Measurements from ENCODE around the gene BIRC7.
"Not testable (repeated sequence)": the region's sequence is repeated elsewhere in the genome, so short reads cannot be mapped to it uniquely, and the experiment has no call there.

Gene BIRC7

DNA sequence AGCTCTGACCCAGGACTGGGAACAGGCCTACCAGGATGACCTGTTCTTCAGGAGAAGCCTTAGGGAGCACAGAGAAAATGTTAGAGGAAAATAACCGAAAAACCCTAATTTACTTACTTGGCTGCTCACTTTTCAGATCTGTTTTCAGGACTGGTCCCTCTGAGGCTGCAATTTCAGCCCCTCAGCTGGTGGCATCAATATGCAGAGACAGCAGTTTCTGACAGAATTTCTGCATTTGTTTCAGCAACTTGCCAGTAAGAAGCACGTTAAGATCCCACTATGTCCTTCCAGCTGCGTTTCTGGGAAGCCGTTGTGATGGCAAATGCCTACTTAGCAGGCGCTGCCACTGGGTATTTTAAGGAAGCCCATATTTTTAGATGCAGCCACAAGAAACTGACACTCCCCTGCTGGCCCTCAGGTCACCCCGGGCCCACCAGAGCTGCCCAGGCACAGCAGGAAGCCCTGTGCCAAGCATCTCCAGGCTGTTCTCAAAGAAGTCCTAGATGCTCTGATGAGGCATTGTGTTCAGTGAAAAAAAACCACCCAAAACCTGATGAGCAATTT is 27.3 kb upstream of the BIRC7 start:
- DNase-seq, result no peak

DNA sequence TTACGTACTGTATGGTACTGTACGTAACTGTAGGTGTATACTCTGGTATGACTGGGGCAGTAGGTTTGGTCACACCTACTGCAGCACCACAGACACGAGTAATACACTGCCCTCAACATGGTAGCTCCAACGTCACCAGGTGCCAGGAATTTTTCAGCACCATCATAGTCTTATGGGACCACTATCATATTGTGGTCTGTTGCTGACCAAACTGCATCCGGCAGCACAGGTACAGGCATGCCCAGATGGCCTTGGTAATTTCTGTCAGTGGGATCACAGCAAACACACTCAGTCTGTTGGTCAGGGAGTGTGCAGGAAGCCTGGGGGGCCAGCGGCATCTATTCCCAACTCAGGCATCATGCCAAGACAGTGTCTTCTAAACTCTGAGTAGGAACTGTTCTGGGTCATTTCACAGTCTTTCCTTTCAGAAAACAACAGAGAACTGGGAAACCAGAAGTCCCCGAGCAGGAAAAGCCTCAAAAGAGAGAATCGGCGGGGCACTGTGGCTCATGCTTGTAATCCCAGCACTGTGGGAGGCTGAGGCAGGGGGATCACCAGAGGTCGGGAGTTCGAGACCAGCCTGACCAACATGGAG is 25.6 kb upstream of the BIRC7 start:
- no peak for DNase-seq

DNA sequence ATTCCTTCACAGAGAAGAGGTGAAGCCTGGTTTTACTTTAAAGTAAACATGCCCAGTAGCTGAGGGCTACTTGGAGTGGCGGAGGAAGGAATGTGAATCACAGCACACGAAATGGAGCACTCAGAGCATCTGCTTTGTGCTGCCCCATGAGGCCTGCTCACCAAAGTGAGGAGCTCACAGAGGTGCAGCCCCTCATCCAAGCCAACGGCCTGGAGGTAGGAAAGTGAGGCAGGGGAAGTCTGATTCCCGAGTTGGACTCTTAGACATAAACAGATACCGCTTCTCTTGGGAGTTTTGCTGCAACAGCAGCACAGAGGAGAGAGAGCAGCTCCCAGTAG is 23.3 kb upstream of the BIRC7 start:
- DNase-seq, result no peak

DNA sequence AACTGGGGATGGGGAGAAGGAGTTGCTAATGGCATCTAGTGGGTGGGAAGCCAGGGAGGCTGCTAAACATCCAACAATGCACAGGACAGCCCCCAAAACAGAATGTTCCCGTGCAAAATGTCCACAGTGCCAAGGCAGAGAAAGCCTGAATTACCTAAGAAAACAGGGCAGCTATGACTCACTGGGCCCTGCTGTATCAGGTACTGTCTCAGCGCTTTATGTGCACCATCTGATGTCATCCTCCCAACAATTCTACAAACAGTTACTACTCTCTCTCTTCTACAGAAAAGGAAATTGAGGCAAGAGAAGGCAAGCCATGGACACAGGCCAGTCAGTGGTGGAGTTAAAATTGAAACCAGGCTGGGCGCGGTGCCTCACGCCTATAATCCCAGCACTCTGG is 22.9 kb upstream of the BIRC7 start:
- DNase-seq, result no peak

DNA sequence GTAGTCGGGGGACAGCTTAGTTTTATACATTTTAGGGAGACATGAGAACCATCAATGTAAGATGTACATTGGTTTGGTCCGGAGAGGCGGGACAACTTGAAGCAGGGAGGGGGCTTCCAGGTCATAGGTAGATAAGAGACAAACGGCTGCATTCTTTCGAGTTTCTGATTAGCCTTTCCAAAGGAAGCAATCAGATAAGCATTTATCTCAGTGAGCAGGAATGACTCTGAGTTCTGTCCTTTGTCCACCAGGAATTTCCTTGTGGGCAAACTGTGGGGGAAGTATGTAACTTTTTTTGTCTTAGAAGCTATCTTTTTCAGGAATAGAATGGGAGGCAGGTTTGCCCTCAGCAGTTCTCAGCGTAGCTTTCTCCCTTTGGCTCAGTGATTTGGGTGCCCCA is 21.2 kb upstream of the BIRC7 start:
- no peak for DNase-seq

DNA sequence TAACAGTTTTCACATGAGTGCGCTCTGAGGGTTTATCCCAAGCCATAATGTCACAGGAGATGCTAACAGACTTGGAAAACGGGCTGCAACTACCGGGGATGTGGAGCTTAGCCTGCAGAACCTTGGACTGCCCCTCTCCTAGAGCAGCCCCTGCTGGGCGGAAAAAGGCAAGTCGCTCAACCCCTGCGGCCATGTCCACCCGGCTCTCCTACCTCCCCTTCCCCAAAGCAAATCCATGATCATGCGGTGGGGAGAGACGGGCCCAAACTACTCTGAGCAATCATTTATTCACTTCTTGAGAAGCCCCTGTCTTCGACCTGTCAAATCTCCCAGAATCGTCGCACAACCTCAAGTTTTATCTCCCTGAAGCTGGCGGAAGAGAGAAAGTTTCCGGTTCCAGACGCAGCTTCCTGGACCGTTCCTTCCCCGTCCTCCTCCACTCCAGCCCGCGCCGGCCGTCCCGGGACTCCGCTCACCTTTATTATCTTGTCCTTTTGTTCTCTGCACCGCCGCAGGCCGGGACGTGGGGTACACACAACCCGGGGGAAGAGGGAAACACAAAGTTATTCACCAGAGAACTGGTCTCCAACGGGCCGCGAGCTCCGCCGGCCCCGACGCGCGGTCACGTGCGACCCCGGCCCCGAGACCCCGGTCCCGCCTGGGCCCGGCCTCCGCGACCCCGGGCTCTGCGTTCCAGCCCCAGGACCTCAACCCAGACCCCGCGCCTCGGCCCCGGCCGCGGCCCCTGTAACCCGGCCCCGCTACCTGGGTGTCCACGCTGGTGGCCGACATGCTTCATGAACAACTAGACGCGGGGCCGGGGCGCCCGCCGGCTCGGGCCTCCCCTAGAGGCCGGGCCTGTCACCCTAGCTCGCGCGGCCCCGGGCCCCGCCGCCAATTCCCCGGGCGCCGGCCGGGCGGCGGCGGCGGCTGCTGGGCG is 20.3 kb upstream of the BIRC7 start:
- no peak for DNase-seq

DNA sequence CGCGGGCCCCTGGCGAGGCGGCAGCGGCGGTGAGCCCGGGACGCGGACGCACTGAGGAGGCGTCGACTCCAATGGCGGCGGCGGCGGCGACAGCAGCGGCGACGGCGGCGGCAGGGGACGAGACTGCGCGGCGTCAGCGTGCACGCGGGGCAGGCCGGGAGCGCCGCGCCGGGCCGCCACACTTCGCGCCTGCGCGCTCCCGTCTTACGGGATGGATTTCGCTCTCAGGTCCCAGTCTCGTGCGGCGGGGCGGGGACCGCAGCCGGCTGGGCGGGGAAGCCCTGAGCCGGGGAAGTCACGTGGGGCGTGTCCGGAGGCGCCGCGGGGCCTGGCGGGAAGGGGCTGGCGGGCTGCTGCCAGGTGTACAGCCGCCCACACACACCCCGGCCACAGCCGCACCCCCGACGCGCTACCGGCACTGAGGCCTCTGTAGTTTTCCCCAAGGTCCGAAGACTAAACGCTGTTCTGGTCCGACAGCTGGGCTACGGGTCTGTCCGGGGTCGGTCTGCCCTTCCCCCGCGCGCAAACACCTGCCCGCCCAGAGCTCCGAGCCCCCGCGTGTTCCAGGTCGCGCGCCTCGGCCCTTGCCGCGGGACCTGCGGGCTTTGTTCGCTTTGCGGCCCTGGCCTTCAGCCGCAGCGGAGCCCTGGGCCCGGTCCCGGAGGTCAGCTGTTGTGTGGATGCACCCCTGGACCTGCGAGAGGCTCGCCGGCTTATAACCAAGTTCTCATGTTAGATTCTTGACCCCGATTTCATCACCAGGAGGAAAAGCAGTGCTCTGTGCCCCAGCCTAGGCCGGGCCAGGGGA is 19.5 kb upstream of the BIRC7 start, which contains the start of gene YTHDF1:
Gene YTHDF1, minus strand, starts transcription at position 91 of the 808 bp plus-strand sequence. CDS start 239 bp downstream, outside the sequence.
- DNase-seq, result peak; percentile 96

DNA sequence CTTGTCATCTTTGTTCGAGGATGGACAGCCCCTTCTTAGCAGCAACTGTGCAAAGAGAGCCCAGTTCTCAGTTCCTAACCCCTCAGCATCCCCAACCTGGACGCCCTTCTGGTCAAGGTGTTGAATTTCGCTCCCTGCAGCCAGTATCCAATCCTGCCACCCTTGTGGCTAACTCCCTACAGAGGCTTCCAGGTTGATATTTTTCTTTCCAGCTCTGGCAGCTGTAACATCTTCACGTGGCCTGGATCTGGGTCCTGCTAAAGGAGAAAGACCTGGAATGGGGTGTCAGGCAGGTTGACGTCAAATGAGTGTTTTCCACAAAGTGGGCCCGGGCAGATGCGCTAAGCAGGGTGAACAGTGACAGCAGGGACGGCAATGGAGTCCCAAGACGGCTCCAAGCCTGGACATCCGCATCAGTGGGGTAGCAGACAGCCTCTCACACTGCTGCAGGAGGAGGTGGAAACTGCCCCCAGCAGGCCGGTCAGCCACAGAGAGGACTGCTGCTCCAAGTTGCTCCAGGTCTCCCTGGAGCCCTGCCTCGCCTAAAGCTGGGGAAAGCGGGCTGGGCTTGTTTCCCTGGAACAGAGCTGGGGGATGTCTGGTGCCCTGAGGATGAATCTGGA is 18.7 kb upstream of the BIRC7 start:
- DNase-seq, result no peak

DNA sequence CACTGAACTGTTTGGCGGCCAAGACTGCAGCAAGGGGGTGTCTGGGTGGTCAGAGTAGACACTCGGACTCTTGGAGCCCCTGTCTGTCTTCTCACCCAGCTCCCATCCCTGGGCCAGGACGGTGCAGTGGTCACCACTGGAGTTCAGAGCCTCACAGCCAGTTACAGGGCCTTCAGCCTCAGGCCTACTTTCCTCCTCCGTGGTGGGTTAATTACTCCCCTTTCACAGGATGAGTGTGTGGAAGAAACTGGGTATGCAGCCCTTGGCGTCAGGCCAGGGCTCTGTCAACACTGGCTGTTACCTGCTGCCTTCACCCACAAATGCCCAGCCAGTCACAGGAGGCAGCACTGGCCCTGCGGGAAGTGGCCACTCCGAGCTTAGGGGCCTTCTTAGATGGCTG is 18.0 kb upstream of the BIRC7 start:
- no peak for DNase-seq

DNA sequence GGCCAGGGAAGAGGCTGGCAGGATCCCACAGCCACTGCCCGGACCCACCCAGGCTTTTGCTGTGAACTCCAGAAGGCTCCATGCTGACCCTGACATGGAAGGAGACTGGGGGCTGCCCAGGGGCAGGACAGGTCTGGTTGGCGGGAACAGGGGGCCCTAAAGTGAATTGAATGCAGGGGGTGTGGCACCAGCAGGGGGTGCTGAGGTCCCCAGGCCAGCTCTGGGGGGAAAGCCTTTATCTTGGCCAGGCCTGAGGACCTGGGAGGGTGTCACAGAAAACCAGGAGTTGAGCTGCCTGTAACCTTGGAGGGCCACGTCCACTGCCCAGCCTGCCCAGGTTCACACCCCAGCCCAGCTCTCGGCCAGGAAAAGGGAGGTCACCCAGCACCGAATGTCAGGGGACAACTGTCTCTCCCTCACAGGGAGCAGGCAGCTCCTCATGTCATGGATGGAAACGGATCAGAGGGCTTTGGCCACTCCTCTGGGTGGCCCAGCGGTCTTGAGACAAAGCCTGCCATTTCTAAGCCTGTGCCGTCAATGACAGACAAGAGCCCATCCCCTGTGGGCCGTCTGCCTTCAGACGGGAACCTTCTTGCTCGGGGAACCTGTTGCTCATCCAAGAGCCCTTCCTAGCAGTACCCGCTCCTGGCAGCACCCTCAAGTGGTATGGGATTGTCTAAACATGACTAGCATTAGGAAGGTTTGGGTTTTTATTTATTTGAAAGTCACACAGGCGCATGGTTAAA is 16.8 kb upstream of the BIRC7 start:
- no peak for DNase-seq

DNA sequence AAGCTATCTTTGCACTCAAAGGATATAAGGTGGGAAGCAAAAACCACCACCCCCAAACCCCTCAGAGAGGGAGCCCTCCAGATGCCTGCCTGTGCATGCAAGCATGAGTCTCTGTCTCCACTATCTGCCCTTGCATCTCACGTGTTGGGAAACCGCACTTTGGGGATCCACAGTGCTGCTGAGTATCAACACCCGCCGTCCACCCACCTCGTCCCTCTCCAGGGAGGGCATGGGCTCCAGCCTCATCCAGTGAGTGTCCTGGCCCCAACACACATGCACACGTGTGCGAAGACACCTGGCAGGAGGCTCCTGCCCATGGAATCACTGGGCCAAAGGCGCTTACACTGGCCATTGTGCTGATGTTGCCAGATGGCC is 16.3 kb upstream of the BIRC7 start:
- DNase-seq, result no peak

DNA sequence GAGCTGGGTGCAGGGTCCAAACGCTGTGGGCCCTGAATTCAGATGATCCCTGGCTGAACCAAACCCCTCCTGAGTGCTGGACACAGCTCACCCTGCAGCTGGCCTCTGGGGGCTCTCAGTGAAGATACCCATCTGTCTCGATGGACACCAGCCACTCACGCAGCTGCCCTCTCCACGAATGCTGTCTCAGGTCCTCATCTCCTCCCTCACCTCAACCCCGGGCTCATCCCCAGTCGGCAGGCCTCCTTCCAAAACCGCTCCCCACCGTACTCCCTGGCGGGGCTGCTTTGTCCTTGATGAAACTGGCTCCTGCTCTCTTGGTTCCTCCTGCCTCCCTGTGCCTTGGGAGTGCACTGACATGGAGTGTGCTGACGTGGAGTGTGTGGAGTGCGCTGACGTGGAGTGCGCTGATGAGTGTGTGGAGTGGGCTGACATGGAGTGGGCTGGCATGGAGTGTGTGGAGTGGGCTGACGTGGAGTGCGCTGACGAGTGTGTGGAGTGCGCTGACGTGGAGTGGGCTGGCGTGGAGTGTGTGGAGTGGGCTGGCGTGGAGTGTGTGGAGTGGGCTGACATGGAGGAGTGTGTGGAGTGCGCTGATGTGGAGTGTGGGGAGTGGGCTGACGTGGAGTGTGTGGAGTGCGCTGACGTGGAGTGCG is 15.7 kb upstream of the BIRC7 start:
- DNase-seq, result no peak

DNA sequence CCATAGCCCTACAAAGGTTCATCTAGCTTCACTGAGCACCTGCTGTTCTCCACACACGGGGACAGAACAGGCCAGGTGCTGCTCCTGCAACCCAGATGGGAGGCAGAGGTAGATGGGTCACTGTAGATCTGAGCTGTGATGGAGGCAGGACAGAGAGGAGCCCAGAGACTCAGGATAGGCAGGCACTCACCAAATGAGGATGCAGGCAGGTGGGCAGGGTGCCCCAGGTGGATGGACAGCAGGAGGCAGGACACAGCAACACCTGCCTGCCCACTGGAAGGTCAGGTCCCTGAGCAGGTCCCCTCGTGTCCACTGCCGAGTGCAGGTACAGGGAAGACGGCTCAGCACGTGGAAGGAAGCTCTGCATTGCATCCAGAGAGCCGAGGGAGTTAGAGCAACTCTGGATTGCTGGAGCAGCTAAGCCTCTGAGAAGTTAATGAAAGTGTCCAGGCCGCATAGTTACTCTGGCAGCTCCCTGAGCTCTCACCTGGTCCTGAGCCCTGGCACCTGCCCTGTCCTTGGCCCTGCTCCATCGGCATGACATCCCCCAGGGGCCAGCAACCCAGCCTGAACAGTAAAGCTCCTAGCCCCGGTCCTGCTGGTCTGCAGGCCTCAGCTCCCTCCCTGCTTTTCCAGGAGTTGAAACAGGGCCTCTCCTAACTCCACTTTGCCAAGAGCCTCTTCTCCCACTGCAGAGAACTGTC is 14.9 kb upstream of the BIRC7 start:
- no peak for DNase-seq

DNA sequence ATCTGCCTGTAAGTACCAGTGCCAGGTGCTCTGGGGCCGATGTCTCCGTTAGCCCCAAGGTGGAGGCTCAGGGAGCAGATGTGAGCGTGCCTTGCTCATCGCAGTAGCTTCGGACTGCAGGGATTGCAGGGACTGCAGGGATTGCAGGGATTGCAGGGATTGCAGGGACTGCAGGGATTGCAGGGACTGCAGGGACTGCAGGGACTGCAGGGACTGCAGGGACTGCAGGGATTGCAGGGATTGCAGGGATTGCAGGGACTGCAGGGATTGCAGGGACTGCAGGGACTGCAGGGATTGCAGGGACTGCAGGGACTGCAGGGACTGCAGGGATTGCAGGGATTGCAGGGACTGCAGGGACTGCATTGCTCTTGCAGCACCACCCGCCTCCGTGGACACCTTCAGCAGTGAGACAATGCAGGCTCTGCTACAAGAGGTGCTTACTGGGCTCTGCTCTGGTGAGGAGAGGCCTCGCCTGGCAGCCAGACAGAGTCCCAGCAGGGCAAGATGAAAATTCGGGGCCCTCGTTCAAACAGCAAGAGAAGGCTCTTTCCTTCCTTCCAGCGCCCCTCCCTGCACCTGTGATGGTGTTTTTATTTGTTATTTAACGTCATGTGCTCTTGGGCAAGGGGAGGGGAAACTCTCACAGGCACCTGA is 14.2 kb upstream of the BIRC7 start:
- DNase-seq, result not testable (repeated sequence)

DNA sequence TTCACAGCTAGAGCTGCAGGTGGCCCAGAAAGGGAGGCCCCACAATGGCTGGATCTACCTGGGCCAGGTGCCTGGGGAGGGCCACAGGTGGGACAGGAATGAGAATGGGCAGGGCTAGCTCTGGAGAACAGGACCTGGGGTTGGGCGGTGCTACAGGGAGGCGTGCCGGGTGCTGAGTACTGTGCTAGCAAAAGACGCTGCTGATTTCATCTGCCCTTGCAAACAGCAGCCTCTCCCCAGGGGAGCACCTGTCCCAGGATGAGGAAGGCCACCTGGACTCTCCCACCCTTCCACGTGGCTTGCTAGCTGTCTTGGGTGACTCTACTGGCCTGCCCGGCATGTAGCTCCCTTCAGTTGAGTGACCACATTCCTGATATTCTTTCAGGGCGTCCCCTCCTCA is 13.2 kb upstream of the BIRC7 start:
- DNase-seq, result no peak

DNA sequence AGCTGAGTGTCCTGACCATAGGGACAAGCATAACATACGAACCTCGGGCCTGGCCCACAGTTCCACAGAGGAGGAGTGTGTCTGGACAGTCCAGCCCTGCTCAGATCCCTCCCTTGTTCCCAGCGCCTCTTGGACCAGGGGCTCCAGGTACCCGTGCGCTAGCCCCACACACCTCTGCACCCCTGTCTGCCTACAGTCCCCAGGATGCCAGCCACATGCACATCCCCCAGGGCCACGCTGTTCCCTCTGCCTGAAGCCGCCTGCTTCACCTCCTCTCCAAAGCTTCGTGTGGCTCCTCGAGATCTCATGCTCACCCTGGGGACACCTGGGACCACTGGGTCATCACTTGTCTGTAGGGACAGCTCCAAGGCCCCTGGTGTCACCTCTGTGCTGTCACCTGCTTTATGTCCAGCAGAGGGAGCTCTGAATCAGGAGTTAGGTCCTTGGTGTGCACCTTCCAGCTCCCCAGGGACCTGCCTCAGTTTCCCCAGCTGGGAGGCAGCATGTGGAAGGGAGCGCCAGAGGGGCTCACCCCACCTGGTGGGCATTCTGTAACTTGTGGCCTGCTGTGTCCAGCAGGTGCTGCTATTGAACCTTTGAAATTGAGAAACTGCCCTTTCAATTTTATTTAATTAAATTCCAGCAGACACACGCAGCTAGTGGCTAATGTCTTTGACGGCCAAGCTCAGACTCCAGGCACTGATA is 12.4 kb upstream of the BIRC7 start:
- no peak for DNase-seq

DNA sequence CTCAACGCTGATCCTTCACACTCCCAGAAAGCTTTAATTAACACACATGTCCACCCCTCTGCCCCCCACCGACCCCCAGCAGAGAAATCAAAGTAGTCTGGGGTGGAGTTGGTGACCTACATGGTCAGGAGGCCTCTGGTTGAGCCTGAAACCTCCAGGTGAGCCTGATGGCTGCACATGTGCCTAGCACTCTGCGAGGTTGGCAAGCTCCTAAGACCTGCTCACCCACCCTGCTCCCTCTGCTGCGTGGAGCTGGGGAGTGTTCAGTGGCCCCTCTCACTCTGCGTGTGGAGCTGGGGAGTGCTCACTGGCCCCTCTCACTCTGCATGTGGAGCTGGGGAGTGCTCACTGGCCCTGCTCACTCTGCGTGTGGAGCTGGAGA is 11.9 kb upstream of the BIRC7 start:
- no peak for DNase-seq

DNA sequence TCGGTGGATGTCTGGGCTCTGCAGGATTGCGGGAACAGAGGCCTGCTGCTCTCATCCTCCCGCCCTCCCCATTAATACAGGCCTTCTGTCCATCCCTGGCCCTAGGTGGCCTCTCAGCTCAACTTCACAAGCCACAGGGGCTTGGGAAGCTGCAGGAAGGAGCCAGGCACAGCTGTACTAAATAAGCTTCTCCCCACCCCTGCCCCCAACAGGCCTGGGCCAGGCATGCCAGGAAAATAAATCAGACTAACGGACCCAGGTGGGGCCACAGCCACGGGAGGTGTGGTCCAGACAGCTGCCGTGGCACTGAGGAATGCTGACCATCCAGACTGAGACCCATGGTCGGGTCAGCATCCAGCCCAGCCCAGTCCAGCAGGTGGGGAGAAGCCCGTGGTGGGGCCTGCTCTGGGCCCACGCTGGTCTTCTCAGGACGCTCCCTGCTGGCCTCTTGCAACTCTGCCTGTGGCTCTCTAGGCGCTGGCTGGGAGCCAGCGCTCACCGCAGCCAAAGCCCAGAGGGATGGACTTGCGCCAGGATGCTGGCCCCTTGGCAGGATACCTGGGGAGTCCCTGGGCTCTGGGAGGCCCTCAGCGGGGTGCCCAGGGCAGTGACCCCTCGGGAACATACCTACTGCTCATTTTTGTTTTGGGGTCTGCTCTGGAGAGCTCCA is 11.2 kb upstream of the BIRC7 start:
- no peak for DNase-seq

DNA sequence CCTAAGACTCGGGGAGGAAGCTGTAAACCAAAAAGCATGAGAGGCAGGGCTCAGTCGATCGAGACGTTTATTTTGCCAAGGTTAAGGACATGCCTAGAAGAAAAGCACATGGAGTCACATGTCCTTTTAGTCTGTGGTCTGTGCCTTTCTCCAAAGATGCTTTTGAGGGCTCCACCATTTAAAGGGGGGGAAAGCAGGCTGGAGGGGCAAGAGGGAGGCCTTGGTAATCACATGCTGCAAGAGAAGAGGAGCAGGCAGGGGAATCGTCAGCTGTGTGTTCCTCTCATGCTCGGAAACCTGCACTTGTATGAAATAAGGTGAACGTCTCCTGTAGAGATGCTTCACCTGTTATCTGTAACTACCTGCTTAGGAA is 10.6 kb upstream of the BIRC7 start:
- DNase-seq, result no peak
